GM19324 (cell line): Measurements from ENCODE around the gene SPA17.

Experiments used
- ATAC-seq: cut with Tn5 transposase; IDR thresholded peaks from one replicate; pipeline ENCODE4 v1.9.1; 2021; ENCODE audit warnings: mild to moderate bottlenecking, moderate library complexity; ENCODE audit not compliant: unreplicated experiment, low FRiP score

SPA17 gene

DNA sequence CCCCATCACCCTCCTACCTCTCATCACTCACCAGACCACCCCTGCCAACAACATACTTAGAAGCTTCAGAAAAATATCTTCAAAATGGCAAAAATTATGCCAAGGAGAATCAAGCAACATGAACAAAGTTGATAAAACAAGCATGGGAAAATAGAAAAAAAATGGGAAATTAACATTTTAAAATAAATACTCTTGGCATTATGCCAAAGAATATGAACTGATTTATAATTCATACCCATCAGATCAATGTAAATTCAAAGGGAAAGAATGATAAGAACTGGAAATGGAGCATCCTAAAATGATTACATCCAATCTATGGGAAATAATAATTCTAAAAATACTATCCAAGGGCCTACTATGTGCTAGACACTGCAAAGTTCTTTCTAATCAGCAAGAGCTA, 12.2 kb upstream of the SPA17 start:
- ATAC-seq = no peak

DNA sequence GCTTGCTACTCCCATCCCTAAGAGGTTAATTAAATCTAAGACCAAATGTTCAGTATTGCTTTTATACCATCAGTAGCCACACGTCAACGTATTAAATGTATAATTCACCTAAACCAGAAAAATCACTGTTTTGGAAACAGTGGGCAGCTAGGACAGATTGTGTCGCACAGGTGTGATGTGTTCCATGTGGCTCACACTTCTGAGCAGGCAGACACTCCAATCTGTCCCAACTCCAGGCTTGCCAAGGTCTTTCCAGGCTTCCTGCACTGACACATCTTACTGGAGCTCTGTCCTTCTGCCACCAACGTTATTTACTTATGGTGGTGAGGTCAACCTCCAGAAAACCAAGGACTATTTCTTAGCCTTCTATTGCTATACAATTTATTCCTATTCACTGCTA, 11.6 kb upstream of the SPA17 start:
- no peak for ATAC-seq

DNA sequence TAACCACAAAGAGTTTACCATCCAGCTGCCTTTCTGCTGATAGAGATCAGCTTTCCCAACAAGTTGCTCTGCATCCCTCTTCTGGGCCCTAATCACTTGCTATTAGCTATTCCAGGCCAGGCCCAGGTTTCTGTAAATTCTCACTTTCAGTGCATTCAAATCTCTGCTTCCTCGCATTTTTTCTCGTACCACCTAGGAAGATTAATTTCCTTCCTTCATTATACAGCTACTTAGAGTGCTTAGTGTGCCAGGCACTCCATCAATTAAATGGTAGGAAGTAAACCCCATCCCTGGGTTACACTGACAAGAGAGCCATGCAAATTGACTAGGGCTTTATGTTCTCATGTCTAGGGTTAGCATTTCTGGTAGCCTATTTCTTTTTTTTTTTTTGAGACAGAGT, 9.8 kb upstream of the SPA17 start:
- no peak for ATAC-seq

DNA sequence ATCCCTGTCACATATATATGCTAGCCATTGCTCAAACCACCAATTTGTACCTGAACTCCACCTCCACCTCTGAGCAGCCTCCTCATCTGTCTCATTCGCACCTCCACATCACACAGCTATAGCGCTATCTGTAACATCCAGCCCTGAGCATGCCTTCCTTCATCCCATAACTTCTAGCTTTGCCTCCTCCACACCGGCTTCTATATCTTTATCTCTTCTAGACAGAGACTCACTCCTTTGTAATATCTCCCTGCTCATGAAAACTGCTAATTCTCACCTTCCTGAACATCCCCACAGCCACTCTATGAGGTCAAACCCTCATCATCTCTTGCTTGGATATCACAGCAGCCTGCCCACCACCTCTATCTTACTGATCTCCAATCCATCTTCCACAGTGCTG, 6.1 kb upstream of the SPA17 start:
- no peak for ATAC-seq

DNA sequence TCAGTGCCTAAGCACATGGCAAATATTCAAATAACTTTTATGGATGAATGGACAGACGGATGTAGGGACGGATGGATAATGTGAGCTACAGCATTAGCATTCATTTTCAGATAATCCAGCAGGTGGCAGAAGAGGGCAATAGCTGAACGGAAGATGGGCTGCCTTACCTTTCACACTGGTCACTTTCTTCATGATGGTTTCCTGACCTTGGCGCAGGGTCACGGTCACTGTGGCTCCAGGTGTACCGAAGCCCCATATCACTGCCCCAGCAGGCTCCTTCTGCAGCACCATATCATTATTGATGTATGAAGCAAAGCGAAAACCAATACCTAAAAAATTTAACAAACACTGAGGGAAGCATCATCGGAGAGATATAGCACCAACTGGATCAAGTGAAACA, 4.5 kb upstream of the SPA17 start:
- ATAC-seq = no peak

DNA sequence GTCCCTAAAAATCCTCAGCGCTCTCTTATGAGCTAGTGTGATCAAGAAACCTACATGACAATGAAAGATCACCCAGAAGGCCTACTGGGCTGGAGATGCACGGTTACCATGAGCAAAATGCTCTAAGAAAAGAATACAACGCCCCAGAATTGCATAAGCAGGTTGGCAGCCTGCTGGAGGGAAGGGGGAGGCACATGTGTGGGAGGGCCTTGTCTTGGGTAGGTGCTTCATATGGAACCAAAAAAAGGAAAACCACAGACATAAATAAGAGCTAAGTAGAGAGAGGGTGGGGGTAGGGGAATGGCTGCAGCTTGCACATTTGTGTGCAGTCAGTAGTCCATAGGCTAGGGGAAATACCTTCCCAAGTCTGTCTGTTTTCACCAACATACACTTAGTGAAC, 3.0 kb upstream of the SPA17 start:
- no peak for ATAC-seq

DNA sequence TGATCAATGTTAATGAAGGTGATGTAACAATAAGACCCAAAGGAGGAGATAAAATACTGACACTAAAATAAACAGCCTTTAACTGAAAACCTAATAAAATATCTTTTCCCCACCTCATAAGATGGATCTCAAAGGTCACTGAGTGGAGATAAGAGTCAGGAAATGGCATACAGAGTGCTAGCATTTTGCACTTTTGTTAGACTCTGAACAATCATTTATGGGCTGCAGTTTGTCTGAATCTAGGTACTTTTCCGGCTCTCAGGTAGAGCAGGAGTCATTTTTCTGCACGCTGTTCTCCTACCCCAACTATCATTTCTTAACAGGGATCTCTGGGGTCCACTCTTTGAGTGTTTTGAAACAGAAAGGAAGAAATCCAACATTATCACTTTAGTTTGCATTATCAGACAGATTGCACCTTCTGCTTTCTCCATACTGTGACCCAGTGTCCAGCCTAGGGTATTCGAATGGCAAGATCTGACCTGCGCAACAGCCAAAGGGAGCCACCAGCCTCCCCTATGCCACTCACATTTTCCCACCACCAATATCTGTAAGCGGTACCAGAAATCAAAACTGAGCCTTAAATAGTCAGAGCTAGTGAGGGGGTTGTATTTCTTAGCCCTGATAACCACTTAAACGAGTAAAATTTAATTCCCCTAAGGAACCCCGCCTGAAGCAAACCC, 1.0 kb upstream of the SPA17 start:
- no peak for ATAC-seq

DNA sequence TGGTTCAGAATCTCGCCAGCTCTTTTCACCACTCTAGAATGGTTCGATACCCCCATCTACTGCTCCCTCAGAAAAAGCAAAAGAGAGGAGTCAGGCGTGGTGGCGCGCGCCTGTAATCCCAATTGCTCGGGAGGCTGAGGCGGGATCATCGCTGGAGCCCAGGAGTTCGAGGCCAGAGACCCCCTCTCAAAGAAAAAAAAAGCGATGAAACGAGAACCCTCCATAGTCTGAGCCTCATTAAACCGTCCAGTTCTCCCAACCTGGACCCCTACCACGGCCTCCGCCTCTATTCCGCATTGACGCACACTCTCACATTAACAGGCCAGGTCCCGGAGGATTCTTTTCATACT, 439 bp downstream of the SPA17 start:
- ATAC-seq = no peak

DNA sequence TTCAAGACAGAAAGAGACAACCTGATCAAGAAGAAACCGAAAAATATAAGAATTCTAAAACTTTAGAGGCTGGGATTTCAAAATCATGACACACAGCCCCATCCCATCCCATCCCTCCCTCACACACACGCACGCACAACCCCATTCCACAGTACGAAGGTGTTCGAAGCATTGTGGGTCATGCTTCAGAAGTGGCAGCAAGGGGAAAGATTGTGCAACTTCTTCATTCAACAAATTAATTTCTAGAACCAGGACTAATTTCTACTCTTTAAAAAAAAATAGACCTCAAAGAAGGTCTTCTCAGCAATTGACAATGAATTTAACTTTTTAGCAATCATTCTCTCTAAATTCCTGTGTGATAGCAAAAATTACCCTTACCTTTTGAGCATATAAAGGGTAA, 867 bp downstream of the SPA17 start:
- no peak for ATAC-seq

DNA sequence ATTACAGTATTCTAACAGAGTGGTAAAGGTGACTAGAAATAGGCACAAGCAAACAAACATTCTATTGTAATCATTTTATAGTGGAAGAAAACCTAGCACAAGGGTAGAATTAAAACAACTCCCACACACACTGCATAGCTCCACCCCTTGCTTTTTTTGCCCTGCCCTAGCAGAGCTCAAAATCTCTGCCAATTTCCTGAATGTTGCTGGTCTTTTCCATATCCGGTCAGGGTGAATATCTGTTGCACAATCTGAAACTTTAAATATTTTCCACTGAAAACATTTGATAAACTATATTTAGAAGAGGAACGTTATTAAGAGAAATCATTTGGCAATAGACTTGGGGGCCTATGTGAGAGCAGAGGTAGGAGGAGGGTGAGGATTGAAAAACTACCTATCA, 2.7 kb downstream of the SPA17 start:
- ATAC-seq = no peak

DNA sequence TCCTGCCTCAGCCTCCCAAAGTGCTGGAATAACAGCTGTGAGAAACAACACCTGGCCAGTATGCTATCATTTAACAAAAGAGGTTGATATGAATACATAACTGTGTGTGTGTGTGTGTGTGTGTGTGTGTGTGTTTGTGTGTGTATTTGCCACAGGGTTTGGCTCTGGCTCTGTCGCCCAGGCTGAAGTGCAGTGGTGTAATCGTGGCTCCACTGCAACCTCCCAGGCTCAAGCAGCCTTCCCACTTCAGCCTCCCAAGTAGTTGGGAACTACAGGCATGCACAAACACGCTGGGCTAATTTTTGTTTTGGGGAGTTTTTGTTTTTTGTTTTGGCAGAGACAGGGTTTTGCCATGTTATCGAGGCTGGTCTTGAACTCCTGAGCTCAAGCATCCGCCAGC, 4.7 kb downstream of the SPA17 start:
- ATAC-seq = no peak

DNA sequence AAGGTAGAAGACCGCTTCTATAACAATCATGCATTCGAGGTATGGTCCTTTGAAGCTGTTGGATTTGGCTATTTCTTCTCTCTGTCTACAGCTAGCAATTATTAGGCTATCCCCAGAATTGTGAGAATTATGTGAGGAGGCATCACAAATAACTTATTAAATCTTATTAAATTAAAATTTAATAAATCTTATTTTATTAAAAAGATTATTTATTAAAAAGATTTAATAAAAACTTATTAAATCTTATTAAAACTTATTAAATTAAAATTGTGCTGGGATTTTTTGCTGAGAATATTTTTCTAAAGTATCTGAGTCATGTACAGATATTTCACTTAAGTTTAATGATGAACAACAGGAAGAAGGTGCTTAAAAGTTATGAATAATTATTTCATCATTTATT, 7.7 kb downstream of the SPA17 start:
- no peak for ATAC-seq

DNA sequence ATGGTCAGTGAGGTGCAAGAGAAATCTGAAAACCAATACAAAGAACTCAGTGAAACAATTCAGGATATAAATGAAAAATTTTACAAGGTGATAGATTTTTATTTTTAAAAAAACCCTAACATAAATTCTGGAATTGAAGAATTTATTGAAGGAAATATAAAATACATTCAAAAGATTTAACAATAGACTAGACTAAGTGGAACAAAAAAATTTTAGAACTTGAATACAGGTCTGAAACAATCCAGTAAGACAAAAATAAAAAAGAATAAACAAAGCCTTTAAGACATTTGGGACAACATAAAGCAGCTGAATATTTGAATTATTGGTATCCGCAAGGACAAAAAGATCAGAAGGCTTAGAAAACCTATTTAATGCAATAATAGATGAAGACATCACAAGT, 8.7 kb downstream of the SPA17 start:
- no peak for ATAC-seq

DNA sequence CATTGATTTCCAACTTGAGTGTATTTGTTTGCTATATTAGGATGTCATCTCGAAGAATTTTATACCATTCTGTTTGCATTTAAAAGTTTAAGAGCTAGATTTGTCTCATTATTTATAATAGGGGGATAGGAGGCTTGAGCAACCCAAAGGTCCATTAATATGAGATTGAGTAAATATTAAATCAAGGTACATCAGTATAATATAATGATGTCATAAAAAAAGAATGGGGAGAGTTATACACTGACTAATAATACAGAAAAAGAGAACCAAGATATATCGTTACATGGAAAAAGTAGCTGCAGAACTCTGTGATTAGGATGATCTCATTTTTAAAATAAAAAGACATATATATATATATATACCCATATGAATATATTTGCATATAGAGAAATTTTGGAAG, 19.4 kb downstream of the SPA17 start:
- no peak for ATAC-seq

DNA sequence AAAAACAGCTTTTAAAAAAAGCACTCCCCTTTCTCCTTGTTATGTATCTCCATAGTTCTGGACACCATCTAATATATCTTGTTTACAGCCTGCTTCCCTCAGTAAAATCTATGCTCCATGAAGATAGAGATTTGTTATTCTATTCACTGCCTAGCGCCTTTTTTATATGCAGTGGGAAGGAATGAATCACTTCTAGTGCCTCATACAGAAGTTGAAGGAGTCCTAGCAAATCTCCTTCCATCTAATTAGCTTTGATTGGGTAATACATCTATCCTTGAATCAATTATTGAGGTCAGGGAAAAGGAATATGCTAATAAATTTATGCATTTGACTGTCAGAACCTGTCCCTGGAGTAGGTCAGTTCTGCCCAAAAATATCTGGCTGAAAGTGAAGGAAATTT, 25.8 kb downstream of the SPA17 start:
- no peak for ATAC-seq

DNA sequence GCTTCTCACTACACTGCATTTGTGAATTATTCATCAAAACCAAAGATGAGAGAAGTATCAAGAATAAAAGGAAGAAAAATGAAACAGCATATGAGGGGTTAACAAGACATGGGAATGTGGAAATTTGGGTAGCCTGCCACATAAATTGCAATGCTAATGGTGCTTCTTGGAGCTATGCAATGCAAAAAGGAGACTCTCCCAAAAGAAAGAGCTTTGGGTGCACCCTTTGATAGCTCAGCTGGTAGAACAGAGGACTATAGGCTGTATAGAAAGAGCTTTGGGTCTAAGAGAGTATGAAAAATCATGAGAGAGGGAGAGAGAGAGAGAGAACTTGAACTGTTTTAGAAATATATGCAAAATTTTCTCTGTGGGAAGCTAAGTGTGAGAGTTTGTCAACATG, 26.3 kb downstream of the SPA17 start:
- no peak for ATAC-seq

DNA sequence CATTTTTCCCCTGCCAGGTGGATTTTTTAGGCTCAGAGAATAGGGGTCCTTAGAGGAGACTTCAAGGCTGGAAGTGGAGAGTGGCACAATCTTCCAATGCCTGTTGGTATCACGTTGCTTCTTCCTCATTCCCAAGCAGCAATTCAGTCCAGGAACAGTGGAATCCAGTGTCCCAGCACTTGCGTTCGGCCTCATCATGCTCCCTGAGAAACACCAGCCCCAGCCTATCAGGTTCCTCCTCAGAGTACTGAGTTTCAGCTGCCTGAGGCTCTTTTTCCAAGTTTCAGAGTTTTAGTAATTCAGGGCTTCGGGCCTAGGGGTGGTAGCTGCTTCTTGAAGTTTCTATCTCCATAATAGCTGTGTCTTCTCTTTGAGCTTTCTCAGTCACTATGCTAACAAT, 34.1 kb downstream of the SPA17 start:
- no peak for ATAC-seq

DNA sequence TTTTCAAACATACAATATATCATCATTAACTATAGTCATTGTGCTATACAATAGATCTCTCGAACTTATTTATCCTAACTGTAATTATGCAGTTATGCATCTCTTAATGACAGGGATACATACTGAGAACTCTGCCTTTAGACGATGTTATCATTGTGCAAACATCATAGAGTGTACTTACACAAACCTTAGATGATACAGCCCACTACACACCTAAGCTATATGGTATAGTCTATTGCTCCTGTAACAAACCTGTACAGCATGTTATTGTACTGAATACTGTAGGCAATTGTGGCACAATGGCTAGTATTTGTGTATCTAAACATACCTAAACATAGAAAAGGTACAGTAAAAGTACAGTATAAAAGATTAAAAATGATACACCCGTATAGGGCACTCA, 38.7 kb downstream of the SPA17 start:
- no peak for ATAC-seq

DNA sequence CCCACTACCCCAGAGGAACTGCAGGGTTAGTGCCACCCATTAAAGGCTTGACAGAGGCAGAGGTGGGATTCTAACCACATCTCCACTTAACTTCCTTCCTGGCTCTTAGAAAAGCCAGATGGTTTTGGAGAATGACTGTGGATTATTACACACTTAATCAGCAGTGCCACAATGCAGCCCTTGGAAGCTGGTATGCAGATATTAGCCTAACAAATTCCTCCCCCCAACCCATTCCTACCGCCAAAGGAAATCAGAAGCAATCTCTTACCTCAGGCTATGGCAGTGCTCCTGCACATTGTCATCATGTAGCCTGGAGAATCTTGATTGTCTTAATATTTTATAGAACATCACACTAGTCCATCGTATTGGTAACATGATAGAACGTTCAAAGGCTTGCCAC, 42.9 kb downstream of the SPA17 start:
- ATAC-seq = no peak

DNA sequence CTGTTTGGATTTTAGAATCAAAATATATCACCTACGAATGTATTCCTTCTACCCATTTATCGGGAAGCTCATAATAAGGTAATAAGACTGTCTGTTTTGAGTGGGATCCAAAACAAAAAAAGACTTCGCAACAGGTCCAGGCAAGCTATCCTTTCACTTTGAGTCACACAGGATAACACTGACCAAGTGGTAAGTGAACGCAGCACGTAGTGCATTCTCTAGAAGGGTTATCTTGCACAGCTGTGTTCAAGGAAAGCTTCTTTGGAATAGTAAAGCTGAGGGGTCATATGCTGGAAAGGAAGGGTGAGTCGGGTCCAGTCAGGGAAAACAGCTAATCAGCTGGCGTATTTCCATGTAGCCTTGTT, 43.7 kb downstream of the SPA17 start:
- ATAC-seq = no peak

DNA sequence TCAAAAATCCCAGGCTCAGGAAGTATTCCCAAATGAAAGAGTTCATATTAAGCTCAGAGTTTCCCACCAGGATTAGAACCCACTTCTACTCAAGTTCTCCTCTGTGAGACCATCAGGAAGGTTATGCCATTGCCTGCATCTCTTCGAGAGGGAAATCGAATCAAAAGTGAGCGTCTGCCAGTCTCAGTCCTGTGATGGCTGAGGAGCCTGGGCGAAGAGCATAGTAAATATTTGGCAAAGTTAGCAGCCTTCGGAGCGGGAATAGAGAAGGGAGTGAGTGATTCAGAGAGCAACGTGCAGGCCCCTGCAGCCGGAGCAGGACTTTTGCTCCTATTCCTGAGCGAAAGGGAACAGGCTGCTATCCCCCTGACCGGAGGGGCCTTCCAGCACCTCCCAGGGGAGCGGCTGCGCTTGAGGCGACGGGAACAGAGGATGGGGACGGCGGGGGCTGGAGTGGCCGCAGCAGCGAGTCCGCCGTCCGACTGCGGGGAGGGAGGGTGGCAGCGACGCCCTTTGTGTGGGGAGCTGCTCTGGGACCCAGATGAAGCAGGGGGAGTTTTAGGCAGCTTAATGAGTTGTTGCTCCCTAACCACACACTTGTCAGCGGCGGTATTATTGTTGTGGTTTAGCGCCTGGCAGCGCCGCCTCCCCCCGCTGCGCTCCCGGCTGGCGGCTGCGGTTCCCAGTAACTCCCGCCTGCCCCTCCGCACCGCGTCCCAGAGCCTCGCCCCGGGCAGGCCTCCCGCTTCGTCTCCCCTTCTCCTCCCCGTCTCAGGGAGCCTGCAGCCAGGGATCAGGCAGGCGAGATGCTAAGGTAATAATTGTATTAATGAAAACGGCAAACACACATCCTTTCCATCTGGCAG, 44.3 kb downstream of the SPA17 start:
- no peak for ATAC-seq

DNA sequence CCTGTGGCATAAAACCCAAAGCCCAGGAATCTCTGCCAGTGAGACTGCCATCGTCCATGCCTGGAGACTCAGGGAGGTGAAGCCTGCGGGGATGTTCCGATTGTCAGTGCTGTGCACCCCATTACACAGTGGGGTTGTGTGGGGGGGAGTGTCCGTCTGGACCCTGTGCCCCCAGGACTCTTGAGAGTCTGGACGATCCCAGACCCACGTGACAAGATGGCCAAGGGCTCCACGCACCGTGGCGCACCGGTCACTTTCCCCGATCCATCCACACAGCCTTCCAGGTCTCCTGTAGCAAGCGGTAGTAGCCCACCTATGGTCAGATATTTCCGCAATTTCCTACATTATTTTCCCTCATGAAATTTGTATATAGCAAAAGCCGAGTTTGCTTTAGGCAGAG, 45.1 kb downstream of the SPA17 start:
- no peak for ATAC-seq
